ENCODE results near the gene TNKS2.

The TNKS2 gene

DNA sequence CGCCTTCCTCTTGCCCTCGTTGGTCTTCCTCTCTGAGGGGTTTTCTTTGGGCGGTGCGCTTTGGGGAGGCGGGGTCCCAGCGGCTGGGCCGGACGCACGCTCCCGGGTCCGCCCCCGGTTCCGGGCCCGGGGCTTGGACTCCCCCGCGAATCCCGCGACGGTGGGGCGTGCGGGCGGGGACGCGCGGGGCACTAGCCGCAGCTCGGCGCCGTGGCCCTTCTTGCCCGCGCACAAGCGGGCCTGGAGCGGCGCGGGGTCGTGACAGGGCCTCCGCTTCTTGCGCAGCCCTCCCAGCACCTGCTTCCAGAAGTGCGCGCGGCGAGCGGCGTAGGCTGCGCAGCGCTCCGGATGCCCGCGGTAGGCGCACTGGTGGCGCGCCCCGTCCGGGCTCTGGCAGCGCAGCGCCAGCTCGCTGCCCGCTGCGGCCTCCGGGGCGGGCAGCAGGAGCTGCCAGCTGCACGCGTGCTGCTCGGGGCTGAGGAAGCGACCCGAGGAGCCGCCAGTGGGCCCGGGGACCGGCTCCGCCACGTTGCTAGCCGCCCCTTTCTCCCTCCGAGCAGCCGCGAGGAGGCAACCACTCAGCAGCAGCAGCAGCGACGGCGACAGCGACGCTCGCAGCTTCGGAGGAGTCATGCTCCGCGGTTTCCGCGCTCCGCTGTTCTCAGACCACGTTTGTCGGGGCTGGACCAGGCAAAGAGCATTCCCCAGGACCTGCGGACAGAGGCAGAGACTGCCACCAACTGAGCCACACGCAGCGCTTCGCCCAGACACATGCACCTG, 110.3 kb downstream of the TNKS2 start:
- in situ Hi-C loops (cut with HindIII; ENCODE audit: low sequenced_read_pairs) = no loop called here

DNA sequence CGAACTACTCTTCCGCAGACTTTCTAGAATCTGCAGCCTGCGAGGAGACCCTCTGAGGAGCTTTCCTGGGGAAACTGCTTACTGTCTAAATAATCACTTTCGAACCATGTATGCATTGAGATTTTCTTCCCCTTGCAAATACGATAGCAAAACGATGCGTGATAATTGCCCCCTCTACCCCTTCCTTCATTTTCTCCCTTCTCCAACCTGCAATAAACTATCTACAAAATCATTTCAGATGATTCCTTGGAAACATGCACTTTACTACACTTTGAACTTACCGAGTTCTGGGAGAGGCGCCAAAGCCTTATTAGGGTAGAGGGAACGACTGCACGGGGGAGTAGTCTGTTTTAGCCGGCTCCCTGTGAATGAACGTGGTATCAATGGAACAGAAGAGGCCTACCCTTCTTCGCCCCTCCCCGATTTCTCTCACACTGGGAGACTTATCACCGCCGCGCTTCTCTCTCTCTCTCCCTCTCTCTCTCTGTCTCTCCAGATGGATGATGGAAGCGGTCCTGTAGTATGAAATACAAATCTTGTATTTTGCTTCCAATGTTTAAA, 111.0 kb downstream of the TNKS2 start, which contains the start of gene FGFBP3:
TSS of gene FGFBP3 (minus strand) at position 370 of the 561 bp plus-strand sequence. CDS start 517 bp downstream, outside the sequence.
- in situ Hi-C loops (cut with HindIII; ENCODE audit: low sequenced_read_pairs) = no loop called here

DNA sequence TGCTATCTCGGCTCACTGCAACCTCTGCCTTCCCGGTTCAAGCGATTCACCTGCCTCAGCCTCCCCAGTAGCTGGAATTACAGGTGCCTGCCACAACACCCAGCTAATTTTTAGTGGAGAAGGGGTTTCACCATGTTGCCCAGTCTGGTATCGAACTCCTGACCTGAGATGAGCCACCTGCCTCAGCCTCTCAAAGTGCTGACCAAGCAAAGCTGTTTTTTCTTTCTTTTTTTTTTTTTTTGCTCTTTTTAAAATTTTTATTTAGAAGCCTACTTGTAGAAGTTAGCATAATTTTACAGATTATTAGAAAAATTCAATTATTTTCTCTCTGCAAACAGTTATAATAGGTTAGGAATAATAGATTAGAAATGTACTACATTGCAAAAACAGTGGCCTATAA, 112.2 kb downstream of the TNKS2 start:
- in situ Hi-C loops (cut with HindIII; ENCODE audit: low sequenced_read_pairs) = no loop called here
